T-helper 2 cell treated with Interferon-gamma antibody and Interleukin-4, amounts not matched to agents 5 μg/mL and 100 μg/mL, for 36 hours (primary cell): ENCODE data around the gene RAB8B.

Source experiments
- DNase-seq: peaks from one replicate; pipeline ENCODE4 v3.0.0; 2021; ENCODE audit warnings: low spot score
- H3K27ac Mint-ChIP-seq: one replicate; pipeline ENCODE4 v1.8.0; 2021; ENCODE audit warnings: mild to moderate bottlenecking, mixed read lengths
- H3K27me3 Mint-ChIP-seq: one replicate; pipeline ENCODE4 v1.8.0; 2021; ENCODE audit warnings: low read depth, mixed read lengths
- H3K36me3 Mint-ChIP-seq: one replicate; pipeline ENCODE4 v1.8.0; 2021; ENCODE audit warnings: low read depth, mixed read lengths
- H3K4me1 Mint-ChIP-seq: one replicate; pipeline ENCODE4 v1.8.0; 2021; ENCODE audit warnings: low read depth, mixed read lengths
- H3K4me3 Mint-ChIP-seq: one replicate; pipeline ENCODE4 v1.8.0; 2022; ENCODE audit warnings: mild to moderate bottlenecking, moderate library complexity, mixed read lengths
- H3K9me3 Mint-ChIP-seq: one replicate; pipeline ENCODE4 v1.8.0; 2021; ENCODE audit warnings: mixed read lengths

RAB8B gene

DNA sequence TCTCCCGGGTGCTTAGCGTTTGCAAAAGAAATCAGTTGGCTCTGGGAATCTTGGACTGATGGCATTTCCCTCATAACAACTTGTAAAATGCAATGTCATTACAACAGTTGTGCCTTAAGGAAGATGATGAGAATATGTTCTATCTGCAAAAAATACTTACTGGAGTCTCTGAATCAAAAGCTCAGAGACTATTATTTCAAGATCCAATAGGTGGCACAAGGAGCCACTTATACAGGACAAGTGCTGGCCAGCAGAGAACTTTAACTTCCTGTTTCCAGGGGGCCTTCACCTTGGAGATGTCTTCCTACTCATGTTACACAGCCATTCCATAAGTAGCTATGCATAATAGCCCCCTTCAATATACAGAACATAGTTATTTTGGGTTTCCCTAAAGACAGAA, 23.2 kb upstream of the RAB8B start:
- Mint-ChIP-seq H3K4me3 (no peak overlapping the region), H3K36me3 (no peaks in the 10 kb centered on the region), H3K27me3 (peaks cover 3% of the 10 kb centered on the region), H3K27ac (no peak overlapping the region), H3K4me1 (peaks cover 6% of the 10 kb centered on the region), H3K9me3 (no peaks in the 10 kb centered on the region)
- no peak for DNase-seq

DNA sequence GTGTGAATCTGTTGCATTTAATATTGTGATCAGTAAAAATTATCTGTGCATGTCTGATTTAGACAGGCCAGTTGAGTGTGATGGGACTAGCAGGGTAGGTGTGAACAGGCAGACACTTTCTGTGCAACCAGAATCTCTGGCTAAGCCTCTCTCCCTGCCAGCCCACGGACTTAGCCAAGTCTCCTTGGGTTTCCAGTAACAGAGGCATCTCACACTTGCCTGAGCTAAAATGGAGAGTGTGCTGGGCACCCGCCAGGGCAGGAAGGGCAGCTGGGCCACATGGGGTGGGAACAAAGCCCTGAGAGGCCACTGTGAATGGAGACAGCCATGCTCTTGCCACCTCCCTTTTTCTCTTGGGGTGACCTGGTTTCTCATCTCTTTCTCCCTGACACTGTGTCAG, 19.6 kb upstream of the RAB8B start:
- H3K27ac Mint-ChIP-seq: no peak overlapping the region

DNA sequence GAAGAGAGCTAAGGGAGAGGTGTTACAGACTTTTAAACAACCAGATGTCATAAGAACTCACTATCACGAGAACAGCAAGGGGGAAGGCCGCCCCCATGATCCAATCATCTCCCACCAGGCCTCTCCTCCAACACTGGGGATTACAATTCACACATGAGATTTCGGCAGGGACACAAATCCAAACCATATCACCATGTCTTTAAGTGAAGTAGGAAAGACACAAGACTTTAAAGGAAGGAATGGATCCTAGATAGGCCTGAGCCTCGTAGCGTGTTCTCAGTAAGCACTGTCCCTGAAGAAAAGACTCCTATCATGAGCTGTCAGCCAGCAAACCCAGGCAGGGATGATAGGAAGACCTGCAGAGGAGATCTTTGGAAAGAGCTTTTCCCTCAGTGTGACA, 17.0 kb upstream of the RAB8B start:
- Mint-ChIP-seq H3K4me3 (no peak overlapping the region), H3K27ac (no peak overlapping the region), H3K4me1 (peaks cover 4% of the 10 kb centered on the region), H3K36me3 (no peaks in the 10 kb centered on the region), H3K27me3 (no peaks in the 10 kb centered on the region), H3K9me3 (no peaks in the 10 kb centered on the region)
- no peak for DNase-seq

More for the DNA sequence above, 19.6 kb upstream of the RAB8B start:
- DNase-seq: no peak
- Mint-ChIP-seq H3K4me1 (peaks cover 5% of the 10 kb centered on the region), H3K36me3 (no peaks in the 10 kb centered on the region), H3K9me3 (no peaks in the 10 kb centered on the region), H3K27me3 (no peaks in the 10 kb centered on the region), H3K4me3 (no peak overlapping the region)

DNA sequence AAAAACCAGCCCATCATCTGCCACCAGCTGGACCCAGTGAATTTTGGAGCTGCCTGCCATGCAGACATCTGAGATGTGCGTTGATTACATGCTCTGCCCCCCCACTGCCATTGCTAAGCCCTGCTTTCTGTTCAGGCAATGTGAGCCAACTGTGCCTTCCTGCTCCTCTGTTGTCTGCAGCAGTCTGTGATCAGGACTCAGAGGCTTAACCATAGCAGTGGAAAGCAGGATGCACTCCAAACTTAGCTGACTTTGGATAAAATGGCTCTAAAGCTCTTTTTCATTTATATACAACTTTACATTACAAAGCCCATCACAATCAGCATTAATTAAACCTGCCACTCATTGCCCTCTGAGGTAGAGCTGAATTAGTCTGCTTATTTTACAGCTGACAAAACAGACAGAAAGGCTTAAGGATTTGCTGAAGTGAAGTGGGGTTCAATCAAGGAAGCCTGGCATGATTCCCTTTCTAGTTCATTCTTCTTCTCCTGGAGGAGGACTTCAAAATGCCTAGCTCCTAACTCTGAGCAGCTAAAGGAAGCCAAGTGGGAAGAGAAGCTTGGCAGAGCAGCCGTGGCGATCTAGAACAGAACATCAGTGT, 16.5 kb upstream of the RAB8B start:
- Mint-ChIP-seq H3K4me1 (peaks cover 8% of the 10 kb centered on the region), H3K36me3 (no peaks in the 10 kb centered on the region), H3K27ac (no peak overlapping the region), H3K27me3 (no peaks in the 10 kb centered on the region), H3K9me3 (no peaks in the 10 kb centered on the region), H3K4me3 (no peak overlapping the region)
- DNase-seq: no peak

DNA sequence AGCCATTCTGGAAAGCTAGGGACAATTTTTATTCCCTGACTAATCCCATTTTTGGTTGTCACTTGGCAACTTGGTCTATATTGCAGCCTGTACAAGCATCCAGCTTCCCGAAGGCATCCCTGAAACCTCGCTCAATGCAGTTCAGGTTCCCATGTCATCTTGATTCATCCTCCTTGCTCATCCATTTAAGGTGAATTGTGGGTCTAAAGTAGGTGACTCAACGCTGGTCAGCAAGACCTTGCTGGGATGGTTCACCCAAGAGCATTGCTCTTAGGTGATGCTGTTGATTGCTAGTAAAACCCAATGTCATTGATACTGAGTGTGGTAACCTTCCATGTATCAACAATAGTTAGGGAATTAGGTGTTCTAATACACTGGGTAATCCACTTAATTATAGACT, 13.1 kb upstream of the RAB8B start:
- no peak overlapping the region for H3K27ac Mint-ChIP-seq
- DNase-seq: no peak
- no peaks in the 10 kb centered on the region for H3K36me3 Mint-ChIP-seq
- H3K27me3 Mint-ChIP-seq: no peaks in the 10 kb centered on the region
- no peaks in the 10 kb centered on the region for H3K9me3 Mint-ChIP-seq
- H3K4me3 Mint-ChIP-seq: no peak overlapping the region
- H3K4me1 Mint-ChIP-seq: peaks cover 11% of the 10 kb centered on the region

DNA sequence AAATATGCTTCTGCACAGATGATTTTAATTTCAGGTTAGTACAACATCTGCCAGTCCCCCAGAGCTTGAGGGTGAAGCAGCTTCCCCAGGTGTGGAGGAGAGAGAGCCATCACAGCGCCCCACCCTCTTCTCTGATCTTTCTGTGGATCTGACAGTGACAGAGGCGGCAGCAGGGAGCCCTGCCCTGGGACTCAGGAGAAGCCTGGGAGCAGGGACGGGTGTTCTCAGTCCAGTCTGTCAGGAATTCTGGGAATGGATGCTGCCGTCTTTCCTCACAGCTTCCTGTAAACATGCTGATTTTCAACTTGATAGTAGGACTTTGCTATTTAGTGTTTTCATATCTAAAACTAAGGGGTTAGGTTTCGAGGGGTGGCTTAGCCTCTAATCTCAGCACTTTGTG, 11.4 kb upstream of the RAB8B start:
- H3K4me1 Mint-ChIP-seq: peaks cover 11% of the 10 kb centered on the region
- no peak overlapping the region for H3K4me3 Mint-ChIP-seq
- no peak overlapping the region for H3K27ac Mint-ChIP-seq
- DNase-seq: no peak
- no peaks in the 10 kb centered on the region for H3K36me3 Mint-ChIP-seq
- no peaks in the 10 kb centered on the region for H3K9me3 Mint-ChIP-seq
- no peaks in the 10 kb centered on the region for H3K27me3 Mint-ChIP-seq

DNA sequence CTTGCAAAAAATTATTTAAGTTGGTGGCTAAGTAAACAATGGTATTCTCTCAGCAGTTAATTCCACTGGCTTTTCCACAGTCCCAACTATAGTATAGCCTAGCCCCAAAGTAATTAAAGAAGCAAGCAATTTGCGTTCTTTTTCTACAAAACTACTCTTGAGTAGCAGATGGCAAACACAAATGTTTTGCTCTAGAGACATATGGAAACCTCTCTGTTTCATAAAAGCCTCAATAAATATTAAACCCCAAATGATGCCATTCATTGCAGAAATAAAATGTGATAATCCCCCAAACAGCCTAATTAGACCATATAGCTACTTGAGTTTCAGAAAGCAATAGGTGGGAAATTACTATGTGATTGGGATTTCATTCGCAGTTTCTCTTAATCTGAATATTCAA, 8.7 kb upstream of the RAB8B start:
- H3K9me3 Mint-ChIP-seq: no peaks in the 10 kb centered on the region
- DNase-seq: no peak
- H3K4me1 Mint-ChIP-seq: peaks cover 11% of the 10 kb centered on the region
- H3K4me3 Mint-ChIP-seq: no peak overlapping the region
- H3K27ac Mint-ChIP-seq: no peak overlapping the region
- no peaks in the 10 kb centered on the region for H3K36me3 Mint-ChIP-seq
- no peaks in the 10 kb centered on the region for H3K27me3 Mint-ChIP-seq

DNA sequence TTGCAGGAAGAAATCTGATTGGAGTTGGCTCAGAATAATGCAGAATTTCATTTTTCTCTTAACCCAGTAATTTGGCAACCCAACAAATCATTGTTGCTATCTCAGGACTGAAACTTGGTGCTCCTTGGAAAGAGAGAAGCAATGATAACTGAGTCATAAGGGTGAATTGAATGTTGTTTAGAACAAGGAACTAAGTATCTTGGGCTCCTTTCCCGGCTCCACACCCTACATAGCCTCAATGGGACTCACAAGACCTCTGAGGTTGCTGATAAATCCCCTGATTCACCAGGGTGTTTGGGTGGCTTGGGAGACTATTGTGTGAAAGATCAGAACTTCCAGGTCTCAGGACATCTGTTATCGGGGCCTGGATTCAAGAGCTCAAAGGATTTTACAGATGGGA, 7.8 kb upstream of the RAB8B start:
- H3K27ac Mint-ChIP-seq: no peak overlapping the region
- DNase-seq: no peak

DNA sequence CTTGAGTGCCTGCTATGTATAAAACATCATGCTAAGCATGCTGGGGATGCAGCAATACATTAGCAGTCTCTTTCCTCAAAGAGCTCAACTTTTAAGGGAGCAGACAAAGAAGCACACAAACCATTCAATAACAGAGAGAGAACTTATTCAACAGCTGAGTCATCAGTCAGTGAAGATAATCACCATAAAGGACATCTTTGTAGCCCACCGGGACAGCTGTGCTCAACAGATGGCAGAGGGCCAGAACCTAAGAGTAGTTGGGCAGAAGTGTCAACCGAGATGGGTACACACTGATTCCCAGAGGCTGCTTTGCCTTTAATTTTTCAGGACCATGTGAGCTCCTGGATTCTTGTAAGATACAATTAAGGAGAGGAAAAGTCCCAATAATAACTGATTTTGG, 4.2 kb upstream of the RAB8B start:
- H3K4me3 Mint-ChIP-seq: no peak overlapping the region
- H3K27ac Mint-ChIP-seq: no peak overlapping the region
- no peak for DNase-seq
- no peaks in the 10 kb centered on the region for H3K27me3 Mint-ChIP-seq
- H3K4me1 Mint-ChIP-seq: peaks cover 14% of the 10 kb centered on the region
- no peaks in the 10 kb centered on the region for H3K9me3 Mint-ChIP-seq
- H3K36me3 Mint-ChIP-seq: peaks cover 4% of the 10 kb centered on the region

More for the DNA sequence above, 7.8 kb upstream of the RAB8B start:
- H3K27me3 Mint-ChIP-seq: no peaks in the 10 kb centered on the region
- H3K4me3 Mint-ChIP-seq: no peak overlapping the region
- H3K4me1 Mint-ChIP-seq: peaks cover 11% of the 10 kb centered on the region
- H3K9me3 Mint-ChIP-seq: no peaks in the 10 kb centered on the region
- H3K36me3 Mint-ChIP-seq: no peaks in the 10 kb centered on the region

DNA sequence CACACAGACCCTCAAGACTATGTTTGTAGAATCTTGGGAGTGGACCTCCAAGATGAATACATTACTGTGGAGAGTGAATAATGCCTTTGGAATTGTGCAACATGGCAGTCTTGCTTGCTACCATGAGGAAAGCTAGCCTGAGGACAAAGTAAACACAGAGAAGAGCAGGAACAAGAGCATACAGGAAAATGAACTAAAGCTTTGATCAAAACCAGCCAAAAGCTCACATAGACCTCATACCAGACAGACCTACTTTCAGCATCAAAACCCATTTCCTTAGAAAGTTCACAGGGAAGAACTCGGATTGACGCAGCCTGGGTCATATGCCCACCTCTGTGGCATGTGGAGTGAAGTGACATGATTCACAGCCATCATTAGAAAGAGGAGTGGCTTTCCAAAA, 3.3 kb upstream of the RAB8B start:
- Mint-ChIP-seq H3K27ac (no peak overlapping the region), H3K4me1 (peaks cover 19% of the 10 kb centered on the region), H3K27me3 (no peaks in the 10 kb centered on the region), H3K9me3 (no peaks in the 10 kb centered on the region), H3K36me3 (peaks cover 9% of the 10 kb centered on the region), H3K4me3 (no peak overlapping the region)
- DNase-seq: no peak

DNA sequence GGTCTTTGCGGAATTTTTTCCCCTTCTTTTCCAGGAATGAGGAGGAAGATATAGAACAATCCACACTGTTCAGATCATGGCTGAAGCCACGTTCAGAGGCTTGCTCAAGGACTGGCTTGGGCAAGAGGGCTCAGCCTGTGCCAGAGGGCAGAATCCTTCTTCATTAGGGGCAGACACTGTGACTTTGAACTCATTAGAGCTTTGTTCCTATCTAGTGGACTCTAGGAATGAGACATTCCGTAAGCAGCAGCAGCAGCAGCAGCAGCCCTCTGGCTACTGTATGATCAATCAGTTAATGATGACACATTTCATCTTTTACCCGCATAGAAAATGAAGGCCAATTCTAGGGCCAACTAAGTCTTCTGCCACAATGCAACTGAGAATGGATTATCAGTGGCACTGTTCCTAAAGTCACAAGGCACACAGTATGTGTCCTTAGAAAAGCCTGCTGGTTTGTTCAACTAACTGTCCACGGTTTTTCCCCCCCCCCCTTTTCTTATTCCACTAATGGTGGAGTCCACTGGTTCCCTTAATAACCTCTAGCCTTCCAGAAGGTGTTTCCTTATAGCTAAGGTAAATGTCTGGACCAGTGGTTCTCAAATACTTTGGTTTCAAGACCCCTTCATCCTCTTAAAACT, 1.7 kb upstream of the RAB8B start:
- peaks cover 33% of the 10 kb centered on the region for H3K4me1 Mint-ChIP-seq
- peak overlapping the region; percentile 99 for H3K4me3 Mint-ChIP-seq
- H3K9me3 Mint-ChIP-seq: no peaks in the 10 kb centered on the region
- no peaks in the 10 kb centered on the region for H3K27me3 Mint-ChIP-seq
- no peak for DNase-seq
- H3K27ac Mint-ChIP-seq: no peak overlapping the region
- peaks cover 10% of the 10 kb centered on the region for H3K36me3 Mint-ChIP-seq

DNA sequence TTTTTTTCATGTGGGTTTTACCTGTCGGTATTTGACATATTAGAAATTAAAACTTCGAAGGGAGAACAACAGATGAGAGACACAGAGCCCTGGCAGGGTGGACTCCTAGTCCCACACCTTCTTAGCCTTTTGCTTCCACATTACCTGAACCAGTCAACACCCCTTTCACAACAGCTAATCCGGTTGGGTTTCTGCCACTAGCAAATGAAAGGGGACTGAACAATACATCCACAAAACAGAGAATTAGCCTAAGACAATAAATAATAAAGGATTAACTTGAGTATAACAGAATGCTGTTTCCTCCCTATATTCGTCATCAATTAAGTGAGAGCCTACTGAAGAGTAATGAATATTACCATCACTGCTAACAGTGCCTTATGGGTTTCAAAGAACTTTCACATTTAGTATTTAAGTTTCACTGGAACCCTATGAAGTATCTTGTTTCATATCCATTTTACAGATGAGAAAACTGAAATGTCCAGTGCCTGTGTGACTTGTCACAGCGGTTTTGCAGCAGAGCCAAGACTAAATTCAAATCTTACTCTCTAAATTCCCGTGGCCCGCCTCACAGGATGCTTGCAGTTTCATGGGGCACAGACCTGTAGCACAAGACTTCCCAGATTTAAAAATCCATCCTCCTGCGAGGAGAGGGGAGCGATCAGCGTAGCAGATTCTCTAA, 1.0 kb upstream of the RAB8B start:
- no peaks in the 10 kb centered on the region for H3K27me3 Mint-ChIP-seq
- H3K9me3 Mint-ChIP-seq: no peaks in the 10 kb centered on the region
- peak overlapping the region; percentile 99 for H3K4me3 Mint-ChIP-seq
- H3K4me1 Mint-ChIP-seq: peaks cover 38% of the 10 kb centered on the region
- peak overlapping the region; percentile 95 for H3K27ac Mint-ChIP-seq
- H3K36me3 Mint-ChIP-seq: peaks cover 13% of the 10 kb centered on the region
- peak; percentile 54 for DNase-seq

DNA sequence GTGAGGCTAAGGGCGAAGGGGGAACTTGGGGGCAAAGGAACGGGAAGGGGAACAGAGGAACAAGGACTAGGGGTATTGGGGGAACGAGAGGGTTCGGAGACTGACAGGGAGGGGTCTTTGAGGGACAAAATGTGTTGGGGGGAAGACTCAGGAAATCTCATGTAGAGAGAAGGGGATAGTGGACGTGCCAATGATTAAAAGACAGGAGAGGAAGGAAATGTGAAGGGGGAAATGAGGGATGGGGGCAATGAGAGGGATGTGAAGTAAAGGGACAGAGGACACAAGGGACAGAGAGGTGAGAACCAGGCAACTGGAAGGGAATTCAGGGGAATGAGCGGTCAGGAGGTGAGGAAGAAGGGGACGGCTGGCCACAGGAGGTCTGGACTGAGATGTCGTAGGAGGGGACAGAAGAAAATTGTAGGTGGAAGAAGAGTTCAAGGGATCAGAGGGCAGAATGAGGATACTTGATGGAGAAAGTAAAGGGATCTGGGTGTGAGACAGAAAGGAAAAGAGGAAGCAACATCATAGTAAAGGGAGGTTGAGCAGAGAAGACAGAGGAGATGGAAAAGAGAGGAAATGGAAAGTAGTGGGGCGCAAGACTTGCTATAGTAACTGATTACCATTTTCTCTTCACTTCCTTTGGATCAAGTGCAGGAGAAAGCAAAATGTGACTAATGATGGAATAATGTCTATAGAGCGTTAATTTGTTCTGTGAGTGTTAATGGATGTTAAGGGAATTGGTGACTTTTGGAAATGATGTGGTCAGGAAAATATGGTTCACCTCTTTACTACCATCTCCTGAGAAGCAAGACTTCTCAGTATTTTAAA, 749 bp downstream of the RAB8B start:
- Mint-ChIP-seq H3K9me3 (no peaks in the 10 kb centered on the region), H3K36me3 (peaks cover 23% of the 10 kb centered on the region), H3K27ac (peak overlapping the region; percentile 95), H3K4me1 (peaks cover 52% of the 10 kb centered on the region), H3K4me3 (peak overlapping the region; percentile 99), H3K27me3 (no peaks in the 10 kb centered on the region)
- DNase-seq: no peak
